ENCODE results near the gene MLST8. TPM values are rescaled to one million over a fixed set of nuclear protein-coding genes. Genes with fewer than 3 reads are reported as not detected.
"Not testable (repeated sequence)": the region's sequence is repeated elsewhere in the genome, so short reads cannot be mapped to it uniquely, and the experiment has no call there.

Gene MLST8
- total RNA-seq, 2 donors from 2014 or later = 35.6 to 45.0 TPM

DNA sequence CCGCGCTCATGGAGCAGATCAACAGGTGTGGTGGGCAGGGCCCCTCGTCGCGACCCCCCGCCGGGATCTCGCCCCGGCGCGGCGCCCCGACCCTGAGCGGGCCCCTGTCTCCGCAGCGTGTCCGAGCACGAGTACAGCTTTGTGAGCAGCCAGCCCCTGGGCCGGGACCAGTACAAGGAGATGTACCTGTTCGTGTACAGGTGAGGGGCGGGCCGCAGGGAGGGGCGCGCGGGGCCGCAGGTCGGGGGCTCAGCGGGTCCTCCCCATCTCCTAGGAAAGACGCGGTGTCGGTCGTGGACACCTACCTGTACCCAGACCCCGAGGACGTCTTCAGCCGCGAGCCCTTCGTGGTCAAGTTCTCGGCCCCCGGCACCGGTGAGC lies 31.8 kb downstream of the MLST8 start:
- peak overlapping the region in 1 of 2 donors; percentile 35 for H3K4me3 ChIP-seq
- no peak overlapping the region for H3K27ac ChIP-seq
- peaks cover 0 to 25% of the 10 kb centered on the region in 2 donors for H3K4me1 ChIP-seq
- H3K27me3 ChIP-seq = no peaks in the 10 kb centered on the region
- TF ChIP-seq, protein P1, sequence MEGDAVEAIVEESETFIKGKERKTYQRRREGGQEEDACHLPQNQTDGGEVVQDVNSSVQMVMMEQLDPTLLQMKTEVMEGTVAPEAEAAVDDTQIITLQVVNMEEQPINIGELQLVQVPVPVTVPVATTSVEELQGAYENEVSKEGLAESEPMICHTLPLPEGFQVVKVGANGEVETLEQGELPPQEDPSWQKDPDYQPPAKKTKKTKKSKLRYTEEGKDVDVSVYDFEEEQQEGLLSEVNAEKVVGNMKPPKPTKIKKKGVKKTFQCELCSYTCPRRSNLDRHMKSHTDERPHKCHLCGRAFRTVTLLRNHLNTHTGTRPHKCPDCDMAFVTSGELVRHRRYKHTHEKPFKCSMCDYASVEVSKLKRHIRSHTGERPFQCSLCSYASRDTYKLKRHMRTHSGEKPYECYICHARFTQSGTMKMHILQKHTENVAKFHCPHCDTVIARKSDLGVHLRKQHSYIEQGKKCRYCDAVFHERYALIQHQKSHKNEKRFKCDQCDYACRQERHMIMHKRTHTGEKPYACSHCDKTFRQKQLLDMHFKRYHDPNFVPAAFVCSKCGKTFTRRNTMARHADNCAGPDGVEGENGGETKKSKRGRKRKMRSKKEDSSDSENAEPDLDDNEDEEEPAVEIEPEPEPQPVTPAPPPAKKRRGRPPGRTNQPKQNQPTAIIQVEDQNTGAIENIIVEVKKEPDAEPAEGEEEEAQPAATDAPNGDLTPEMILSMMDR (IDR thresholded peaks at IDR 0.05) = no peak
- H3K36me3 ChIP-seq = peaks cover 40% of the 10 kb centered on the region
- no peaks in the 10 kb centered on the region for H3K9me3 ChIP-seq
- DNase-seq (ENCODE audit: low spot score) = no peak

DNA sequence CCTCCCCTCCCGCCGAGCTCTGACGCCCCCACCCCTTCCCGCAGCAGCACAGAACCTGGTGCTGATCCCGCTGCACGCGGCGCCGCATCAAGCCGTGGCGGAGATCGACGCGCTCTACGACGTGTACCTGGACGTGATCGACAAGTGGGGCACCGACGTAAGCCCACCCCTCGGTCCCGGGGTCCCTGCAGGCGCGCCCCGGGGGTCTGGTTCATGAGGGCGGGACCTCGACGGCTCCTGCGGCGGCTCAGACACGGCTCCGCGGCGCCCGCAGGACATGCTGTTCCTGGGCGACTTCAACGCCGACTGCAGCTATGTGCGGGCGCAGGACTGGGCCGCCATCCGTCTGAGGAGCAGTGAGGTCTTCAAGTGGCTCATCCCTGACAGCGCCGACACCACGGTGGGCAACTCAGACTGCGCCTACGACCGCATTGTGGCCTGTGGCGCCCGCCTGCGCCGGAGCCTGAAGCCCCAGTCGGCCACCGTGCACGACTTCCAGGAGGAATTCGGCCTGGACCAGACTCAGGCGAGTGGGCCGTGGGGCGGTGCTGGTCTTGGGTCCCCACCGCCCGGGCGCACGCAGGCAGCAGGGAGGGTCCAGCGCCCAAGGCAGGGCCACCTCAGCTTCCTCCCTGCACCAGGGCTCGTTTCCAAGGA lies 32.4 kb downstream of the MLST8 start:
- Histone ChIP-seq H3K4me1 (peaks cover 0 to 25% of the 10 kb centered on the region in 2 donors), H3K27ac (no peak overlapping the region), H3K9me3 (no peaks in the 10 kb centered on the region), H3K27me3 (no peaks in the 10 kb centered on the region), H3K4me3 (peak overlapping the region in 1 of 2 donors; percentile 35), H3K36me3 (peaks cover 40% of the 10 kb centered on the region)
- no peak for DNase-seq (ENCODE audit: low spot score)
- TF ChIP-seq, protein P1 (IDR thresholded peaks at IDR 0.05) = no peak

DNA sequence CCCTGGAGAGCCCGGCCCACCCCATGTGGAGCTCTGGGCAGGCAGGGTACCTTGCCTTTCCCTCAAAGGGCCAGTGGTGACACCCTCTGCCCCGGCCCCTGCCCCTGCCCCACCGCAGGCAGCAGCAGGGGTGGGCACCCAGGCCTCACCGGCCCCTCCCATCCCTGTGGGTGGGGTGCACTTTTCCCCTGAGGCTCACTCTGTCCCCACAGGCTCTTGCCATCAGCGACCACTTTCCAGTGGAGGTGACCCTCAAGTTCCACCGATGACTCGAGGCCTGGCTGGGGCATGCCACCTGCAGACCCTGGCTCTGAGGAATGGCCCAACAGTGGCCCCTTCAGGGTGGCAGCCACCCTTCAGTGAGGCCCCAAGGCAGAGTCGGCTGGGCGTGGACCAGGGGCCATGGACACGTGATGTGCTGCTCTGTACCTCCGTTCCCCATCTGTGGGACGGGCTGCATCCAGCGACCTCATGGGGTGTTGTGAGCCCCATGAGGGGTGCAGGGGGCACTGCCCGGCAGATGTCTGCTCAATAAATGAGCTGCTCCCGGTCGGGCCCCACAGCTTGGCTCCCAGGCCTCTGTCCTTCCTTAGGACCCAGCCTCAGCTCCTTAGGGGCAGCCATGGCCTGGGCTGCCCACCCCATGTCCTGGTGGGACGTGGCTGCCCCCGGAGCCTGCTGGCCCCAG lies 33.0 kb downstream of the MLST8 start:
- H3K27ac ChIP-seq = peak overlapping the region in 1 of 2 donors; percentile 7
- DNase-seq (ENCODE audit: low spot score) = no peak

DNA sequence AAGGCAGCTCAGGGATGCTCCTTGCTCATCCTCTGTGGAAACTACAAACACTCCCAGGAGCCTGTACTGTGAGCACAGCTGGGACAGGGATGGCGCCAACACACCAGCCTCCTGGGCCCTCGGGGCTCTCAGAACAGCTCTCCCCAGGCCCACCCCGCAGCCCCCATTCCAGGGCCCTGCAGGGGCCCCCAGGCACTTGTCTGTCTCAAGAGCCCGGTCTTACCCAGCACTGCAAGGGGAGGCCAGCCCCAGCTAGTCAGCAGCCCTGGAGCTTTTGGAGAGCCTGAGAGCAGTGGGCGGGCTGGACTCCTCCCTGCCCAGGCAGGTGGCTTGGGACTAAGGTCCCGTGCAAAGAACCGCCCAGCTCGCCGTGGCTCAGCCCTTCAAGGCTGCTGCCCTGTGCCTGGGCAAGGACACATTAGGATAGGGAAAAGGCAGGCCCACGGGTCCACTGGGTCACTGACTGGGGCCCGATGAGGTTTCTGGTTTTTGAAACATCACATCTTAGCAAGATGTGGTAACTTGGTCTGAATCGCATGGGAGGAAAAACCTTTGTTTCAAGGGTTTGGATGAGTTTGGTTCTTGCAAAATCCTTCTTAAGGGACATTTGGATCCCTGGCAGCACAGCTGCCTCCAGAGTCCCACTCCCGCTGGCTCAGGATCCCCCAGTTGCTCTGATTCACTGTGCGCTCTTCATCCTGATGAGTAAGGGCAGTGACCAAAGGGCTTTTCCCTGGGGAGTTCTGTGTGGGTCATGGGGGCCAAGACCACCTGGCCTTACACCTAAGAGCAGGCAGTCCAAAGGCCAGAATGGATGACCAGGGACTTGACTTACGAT lies 33.8 kb downstream of the MLST8 start:
- TF ChIP-seq, protein P1 (IDR thresholded peaks at IDR 0.05) = no peak
- Histone ChIP-seq H3K27me3 (no peaks in the 10 kb centered on the region), H3K4me1 (peaks cover 0 to 25% of the 10 kb centered on the region in 2 donors), H3K9me3 (no peaks in the 10 kb centered on the region), H3K36me3 (peaks cover 40% of the 10 kb centered on the region), H3K27ac (peak overlapping the region in 1 of 2 donors; percentile 7), H3K4me3 (no peak overlapping the region)
- DNase-seq (ENCODE audit: low spot score) = no peak

More for the DNA sequence above, 33.0 kb downstream of the MLST8 start:
- peaks cover 0 to 25% of the 10 kb centered on the region in 2 donors for H3K4me1 ChIP-seq
- H3K36me3 ChIP-seq = peaks cover 40% of the 10 kb centered on the region
- TF ChIP-seq, protein P1 (IDR thresholded peaks at IDR 0.05) = no peak
- no peak overlapping the region for H3K4me3 ChIP-seq
- no peaks in the 10 kb centered on the region for H3K9me3 ChIP-seq
- no peaks in the 10 kb centered on the region for H3K27me3 ChIP-seq

DNA sequence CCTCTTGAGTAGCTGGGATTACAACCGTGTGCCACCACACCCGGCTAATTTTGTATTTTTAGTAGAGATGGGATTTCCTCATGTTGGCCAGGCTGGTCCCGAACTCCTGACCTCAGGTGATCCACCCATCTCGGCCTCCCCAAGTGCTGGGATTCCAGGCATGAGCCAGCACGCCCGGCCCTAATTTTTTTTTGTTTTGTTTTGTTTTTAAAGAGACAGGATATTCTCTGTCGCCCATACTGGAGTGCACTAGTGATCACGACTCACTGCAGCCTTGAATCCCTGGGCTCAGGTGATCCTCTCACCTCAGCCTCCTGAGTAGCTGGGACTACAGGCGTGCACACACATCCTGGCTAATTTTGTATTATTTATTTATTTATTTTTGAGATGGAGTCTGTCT lies 35.1 kb downstream of the MLST8 start:
- not testable (repeated sequence) for H3K27ac ChIP-seq; H3K27me3 ChIP-seq; H3K4me3 ChIP-seq; H3K9me3 ChIP-seq; DNase-seq (ENCODE audit: low spot score)
- peaks cover 40% of the 10 kb centered on the region for H3K36me3 ChIP-seq
- peaks cover 0 to 25% of the 10 kb centered on the region in 2 donors for H3K4me1 ChIP-seq

DNA sequence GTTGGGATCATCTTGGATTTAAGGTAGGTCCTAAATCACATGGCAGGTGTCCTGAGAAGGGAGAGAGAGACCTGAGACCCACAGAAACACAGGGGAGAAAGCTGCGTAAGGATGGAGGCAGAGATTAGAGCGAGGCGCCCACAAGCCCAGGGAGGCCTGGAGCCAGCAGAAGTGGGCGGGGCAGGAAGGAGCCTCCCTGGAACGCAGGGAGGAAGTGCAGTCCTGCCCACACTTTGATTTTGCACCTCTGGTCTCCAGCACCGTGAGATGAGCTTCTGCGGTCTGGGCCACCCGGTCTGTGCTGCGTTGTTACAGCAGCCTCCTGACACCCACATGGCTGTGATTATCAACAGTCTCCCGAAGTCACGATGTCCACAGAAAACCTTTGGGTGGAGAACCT lies 37.3 kb downstream of the MLST8 start:
- TF ChIP-seq, protein P1 (IDR thresholded peaks at IDR 0.05) = no peak
- H3K36me3 ChIP-seq = peaks cover 49% of the 10 kb centered on the region
- H3K27me3 ChIP-seq = no peaks in the 10 kb centered on the region
- H3K9me3 ChIP-seq = no peaks in the 10 kb centered on the region
- no peak for DNase-seq (ENCODE audit: low spot score)
- no peak overlapping the region for H3K27ac ChIP-seq
- H3K4me1 ChIP-seq = peaks cover 0 to 6% of the 10 kb centered on the region in 2 donors
- no peak overlapping the region for H3K4me3 ChIP-seq
